ENCODE measurements around the gene NKX1-1. TPM values are rescaled to one million over a fixed set of nuclear protein-coding genes. Genes with fewer than 3 reads are reported as not detected.

The NKX1-1 gene
- total and polyA plus RNA-seq, 9 of the 15 experiments (the other 6 are each of a cell fraction or from before 2014, with no cell fraction given) = not detected

GRCh38 chr4:1401409-1402020 is 4.7 kb downstream of the NKX1-1 start:
- H3K27me3 ChIP-seq (ENCODE audit: control insufficient read depth in 2 of 2, insufficient read depth in 2 of 2, low read length in 2 of 2) = peaks cover 12 to 45% of the 10 kb centered on the region in 2 experiments; a peak in 3 of 5 replicates
- no peaks in the 10 kb centered on the region for H3K36me3 ChIP-seq (ENCODE audit: control insufficient read depth, insufficient read depth, low read length)
- H3K9me3 ChIP-seq (replicated peaks; ENCODE audit: control insufficient read depth, insufficient read depth, low read depth, low read length) = no peaks in the 10 kb centered on the region
- no peak for FAIRE-seq
- no TSS peak for BruUV-seq (replicated peaks)
- H3K4me1 ChIP-seq (replicated peaks in 1 of 2; ENCODE audit: control insufficient read depth in 2 of 2, insufficient read depth in 2 of 2, low read length in 2 of 2) = peaks cover 3 to 36% of the 10 kb centered on the region in 2 experiments; a peak in 3 of 5 replicates
- 2% methylated on average over 15 of the region's 18 CpGs for WGBS (ENCODE audit: insufficient coverage, low coverage, missing lambda C conversion rate)
- ChIA-PET CTCF (ENCODE audit: low intra/inter-chr PET ratio) (no interaction called here), POLR2A (interaction anchor here (0.6 to 1.2 kb wide), 4 partner anchors 15 to 201 kb away, joined by 3 to 5 read pairs (median 4); no protein-coding TSS in a partner anchor)
- no peak overlapping the region for H3K4me2 ChIP-seq (ENCODE audit: insufficient read depth, low read length)
- in situ Hi-C loops (cut with MboI) = no loop called here
- H3K79me2 ChIP-seq (ENCODE audit: control insufficient read depth, insufficient read depth, low read length) = no peaks in the 10 kb centered on the region
- peak; percentile 75 for TF ChIP-seq ZNF263 (CRISPR knock-in tag; IDR thresholded peaks at IDR 0.05; ENCODE audit: borderline replicate concordance)
- TF ChIP-seq ZNF143 (CRISPR knock-in tag; IDR thresholded peaks at IDR 0.05) = no peak
- no peak overlapping the region for H3K9ac ChIP-seq (ENCODE audit: insufficient read depth in 1 of 2, low read depth in 2 of 2, low read length in 2 of 2)
- intact Hi-C loops (cut with micrococcal nuclease) = no loop called here
- H3K27ac ChIP-seq (ENCODE audit: extremely low read depth, low read depth, low read length) = no peak overlapping the region
- H4K20me1 ChIP-seq (replicated peaks; ENCODE audit: control insufficient read depth, insufficient read depth, low read length) = no peaks in the 10 kb centered on the region
- no peak overlapping the region for H2AFZ ChIP-seq (ENCODE audit: low read depth, low read length)
- ATAC-seq = no peak; the same call in 2 of the 3 replicates
- no peaks in the 10 kb centered on the region for H3K9me1 ChIP-seq (ENCODE audit: control insufficient read depth, insufficient read depth, low read length)
- no peak for DNase-seq (ENCODE audit: extremely low read depth in 1 of 4, low spot score in 3 of 4)
- no peak overlapping the region for H3K4me3 ChIP-seq

DNA sequence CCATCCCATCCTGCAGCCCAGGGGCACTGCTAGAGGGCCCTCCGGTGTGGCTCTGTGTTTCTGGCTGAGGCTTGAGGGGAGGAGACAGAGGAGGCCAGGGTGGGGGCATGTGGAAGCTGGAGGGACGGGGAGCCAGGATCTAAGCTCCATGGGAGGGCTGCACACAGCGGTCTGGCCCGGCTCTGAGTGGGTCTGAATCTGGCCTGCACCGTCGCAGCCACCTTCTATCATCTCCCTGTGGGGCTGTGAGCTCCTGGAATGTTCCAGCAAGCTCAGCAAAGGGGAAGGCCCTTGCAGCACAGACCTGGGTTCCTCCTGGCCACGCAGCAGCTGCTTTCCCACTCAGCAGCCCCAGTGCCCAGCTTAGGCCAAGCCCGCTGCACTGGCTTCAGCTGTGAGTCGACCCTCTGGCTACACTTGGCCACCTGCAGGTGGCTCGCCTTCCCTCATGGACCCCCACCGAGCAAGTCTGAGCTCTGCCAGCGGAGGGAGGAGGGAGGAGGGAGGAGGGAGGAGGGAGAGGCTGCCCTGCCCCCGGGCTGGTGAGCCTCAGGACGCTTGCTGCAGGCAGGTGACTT is 5.3 kb downstream of the NKX1-1 start:
- in situ Hi-C loops (cut with MboI) = no loop called here

More for the DNA sequence above, 5.3 kb downstream of the NKX1-1 start:
- ChIA-PET POLR2A (interaction anchor here (0.5 to 0.6 kb wide), 2 partner anchors 158 to 383 kb away, joined by 3 to 4 read pairs; no protein-coding TSS in a partner anchor), CTCF (ENCODE audit: low intra/inter-chr PET ratio) (interaction anchor here (0.6 kb wide), 1 partner anchor 23 kb away, joined by 3 read pairs; no protein-coding TSS in a partner anchor)
- no peaks in the 10 kb centered on the region for H3K9me3 ChIP-seq (replicated peaks; ENCODE audit: control insufficient read depth, insufficient read depth, low read depth, low read length)
- H3K4me1 ChIP-seq (replicated peaks in 1 of 2; ENCODE audit: control insufficient read depth in 2 of 2, insufficient read depth in 2 of 2, low read length in 2 of 2) = peaks cover 3 to 36% of the 10 kb centered on the region in 2 experiments; a peak in 3 of 5 replicates
- no peak overlapping the region for H3K4me2 ChIP-seq (ENCODE audit: insufficient read depth, low read length)
- TF ChIP-seq, protein P1, sequence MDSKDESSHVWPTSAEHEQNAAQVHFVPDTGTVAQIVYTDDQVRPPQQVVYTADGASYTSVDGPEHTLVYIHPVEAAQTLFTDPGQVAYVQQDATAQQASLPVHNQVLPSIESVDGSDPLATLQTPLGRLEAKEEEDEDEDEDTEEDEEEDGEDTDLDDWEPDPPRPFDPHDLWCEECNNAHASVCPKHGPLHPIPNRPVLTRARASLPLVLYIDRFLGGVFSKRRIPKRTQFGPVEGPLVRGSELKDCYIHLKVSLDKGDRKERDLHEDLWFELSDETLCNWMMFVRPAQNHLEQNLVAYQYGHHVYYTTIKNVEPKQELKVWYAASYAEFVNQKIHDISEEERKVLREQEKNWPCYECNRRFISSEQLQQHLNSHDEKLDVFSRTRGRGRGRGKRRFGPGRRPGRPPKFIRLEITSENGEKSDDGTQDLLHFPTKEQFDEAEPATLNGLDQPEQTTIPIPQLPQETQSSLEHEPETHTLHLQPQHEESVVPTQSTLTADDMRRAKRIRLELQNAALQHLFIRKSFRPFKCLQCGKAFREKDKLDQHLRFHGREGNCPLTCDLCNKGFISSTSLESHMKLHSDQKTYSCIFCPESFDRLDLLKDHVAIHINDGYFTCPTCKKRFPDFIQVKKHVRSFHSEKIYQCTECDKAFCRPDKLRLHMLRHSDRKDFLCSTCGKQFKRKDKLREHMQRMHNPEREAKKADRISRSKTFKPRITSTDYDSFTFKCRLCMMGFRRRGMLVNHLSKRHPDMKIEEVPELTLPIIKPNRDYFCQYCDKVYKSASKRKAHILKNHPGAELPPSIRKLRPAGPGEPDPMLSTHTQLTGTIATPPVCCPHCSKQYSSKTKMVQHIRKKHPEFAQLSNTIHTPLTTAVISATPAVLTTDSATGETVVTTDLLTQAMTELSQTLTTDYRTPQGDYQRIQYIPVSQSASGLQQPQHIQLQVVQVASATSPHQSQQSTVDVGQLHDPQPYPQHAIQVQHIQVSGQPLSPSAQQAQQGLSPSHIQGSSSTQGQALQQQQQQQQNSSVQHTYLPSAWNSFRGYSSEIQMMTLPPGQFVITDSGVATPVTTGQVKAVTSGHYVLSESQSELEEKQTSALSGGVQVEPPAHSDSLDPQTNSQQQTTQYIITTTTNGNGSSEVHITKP (IDR thresholded peaks at IDR 0.05; ENCODE audit: partially characterized antibody) = peak; percentile 12
- TF ChIP-seq POLR2A (conservative IDR thresholded peaks at IDR 0.05) (no peak), ZNF263 (CRISPR knock-in tag; IDR thresholded peaks at IDR 0.05; ENCODE audit: borderline replicate concordance) (peak; percentile 93)
- 1% methylated on average over 11 of the region's 14 CpGs for WGBS (ENCODE audit: insufficient coverage, low coverage, missing lambda C conversion rate)
- intact Hi-C loops (cut with micrococcal nuclease) = no loop called here
- ATAC-seq = peak; percentile 30
- no peak for DNase-seq (ENCODE audit: extremely low read depth in 1 of 4, low spot score in 3 of 4)
- H3K4me3 ChIP-seq = no peak overlapping the region
- no peak for FAIRE-seq
- H3K36me3 ChIP-seq (ENCODE audit: control insufficient read depth, insufficient read depth, low read length) = no peaks in the 10 kb centered on the region
- H3K9me1 ChIP-seq (ENCODE audit: control insufficient read depth, insufficient read depth, low read length) = no peaks in the 10 kb centered on the region
- no peaks in the 10 kb centered on the region for H3K79me2 ChIP-seq (ENCODE audit: control insufficient read depth, insufficient read depth, low read length)
- no TSS peak for BruUV-seq (replicated peaks)
- no peaks in the 10 kb centered on the region for H4K20me1 ChIP-seq (replicated peaks; ENCODE audit: control insufficient read depth, insufficient read depth, low read length)
- no peak overlapping the region for H3K9ac ChIP-seq (ENCODE audit: insufficient read depth in 1 of 2, low read depth in 2 of 2, low read length in 2 of 2)
- H3K27me3 ChIP-seq (ENCODE audit: control insufficient read depth in 2 of 2, insufficient read depth in 2 of 2, low read length in 2 of 2) = peaks cover 12 to 45% of the 10 kb centered on the region in 2 experiments; a peak in 3 of 5 replicates
- no peak overlapping the region for H3K27ac ChIP-seq (ENCODE audit: extremely low read depth, low read depth, low read length)
- H2AFZ ChIP-seq (ENCODE audit: low read depth, low read length) = no peak overlapping the region

All from K562 (cell line).